Liver (tissue), 9 donors: Measurements from ENCODE around the gene NOTCH1. TPM values are rescaled to one million over a fixed set of nuclear protein-coding genes. Genes with fewer than 3 reads are reported as not detected.

Source experiments
- DNase-seq: peaks from one replicate; pipeline ENCODE4 v3.0.0-alpha.2; 2017; ENCODE audit warnings: low spot score
- H3K27ac ChIP-seq, 2 donors: one replicate each; pipeline ENCODE4 v1.7.0; 2013; ENCODE audit warnings: inconsistent platforms in 2 of 2, low read length in 2 of 2, control low read depth in 1 of 2, low read depth in 1 of 2, mild to moderate bottlenecking in 1 of 2
- H3K27me3 ChIP-seq, 4 donors: one replicate each; pipeline versions ENCODE4 v1.6.1 to v1.7.0; 2013; ENCODE audit warnings: low read length in 3 of 4, inconsistent platforms in 1 of 4, mild to moderate bottlenecking in 1 of 4, moderate library complexity in 1 of 4; ENCODE audit not compliant: control insufficient read depth in 4 of 4, insufficient read depth in 4 of 4
- H3K36me3 ChIP-seq, 4 donors: one replicate each; pipeline versions ENCODE4 v1.6.1 to v1.7.0; 2013; ENCODE audit warnings: low read length in 3 of 4, mild to moderate bottlenecking in 3 of 4, low read depth in 1 of 4, moderate library complexity in 1 of 4; ENCODE audit not compliant: control insufficient read depth in 4 of 4, insufficient read depth in 3 of 4
- H3K4me1 ChIP-seq, 4 donors: one replicate each; pipeline versions ENCODE4 v1.6.1 to v1.7.0; 2013; ENCODE audit warnings: low read length in 3 of 4, mild to moderate bottlenecking in 3 of 4, moderate library complexity in 1 of 4; ENCODE audit not compliant: control insufficient read depth in 4 of 4, insufficient read depth in 4 of 4
- H3K4me3 ChIP-seq, 3 donors: one replicate each; pipeline versions ENCODE4 v1.6.1 to v1.7.0; 2013; ENCODE audit warnings: low read length in 3 of 3, control low read depth in 1 of 3, low read depth in 1 of 3, mild to moderate bottlenecking in 1 of 3
- H3K9ac ChIP-seq, 2 donors: one replicate each; pipeline ENCODE4 v1.7.0; 2013; ENCODE audit warnings: low read length in 2 of 2, mild to moderate bottlenecking in 2 of 2, moderate library complexity in 2 of 2, control low read depth in 1 of 2, low read depth in 1 of 2
- H3K9me3 ChIP-seq, 4 donors: one replicate each; pipeline versions ENCODE4 v1.6.1 to v1.7.0; 2013; ENCODE audit warnings: low read length in 3 of 4; ENCODE audit not compliant: control insufficient read depth in 4 of 4
- EGR1 ChIP-seq, 2 donors: IDR thresholded peaks; 2 replicates each; pipeline ENCODE4 v1.6.1; 2016 to 2018; ENCODE audit warnings: antibody characterized with exemption in 2 of 2, low read depth in 2 of 2
- FOXA1 ChIP-seq: IDR thresholded peaks from 2 replicates; pipeline ENCODE4 v1.6.1; 2016; ENCODE audit warnings: antibody characterized with exemption
- HNF4A ChIP-seq, 2 donors: conservative IDR thresholded peaks; 2 replicates each; pipeline ENCODE4 v1.6.1; 2016; ENCODE audit warnings: antibody characterized with exemption in 2 of 2, mild to moderate bottlenecking in 2 of 2
- HNF4G ChIP-seq: IDR thresholded peaks from 2 replicates; pipeline ENCODE4 v1.6.1; 2016; ENCODE audit warnings: antibody characterized with exemption
- JUND ChIP-seq, 2 donors: IDR thresholded peaks; 2 replicates each; pipeline ENCODE4 v1.6.1; 2016; ENCODE audit warnings: antibody characterized with exemption in 2 of 2
- NR2F2 ChIP-seq: IDR thresholded peaks from 2 replicates; pipeline ENCODE4 v1.6.1; 2016; ENCODE audit warnings: antibody characterized with exemption
- RAD21 ChIP-seq, 2 donors: IDR thresholded peaks; 2 replicates each; pipeline ENCODE4 v1.6.1; 2016; ENCODE audit warnings: antibody characterized with exemption in 2 of 2, mild to moderate bottlenecking in 2 of 2
- RXRA ChIP-seq, 2 donors: IDR thresholded peaks; 2 replicates each; pipeline ENCODE4 v1.6.1; 2017 to 2018; ENCODE audit warnings: antibody characterized with exemption in 2 of 2, mild to moderate bottlenecking in 1 of 2
- WGBS: extraction: QIAGEN DNeasy Blood & Tissue Kit; methylation state at CpG from one replicate; pipeline ENCODE4 v1.1.7; 2013; 5-methylcytosine and 5-hydroxymethylcytosine counted together
- polyA plus RNA-seq, 2 donors: library from polyadenylated mRNA; stranded (reverse) in 1 of 2; unstranded in 1 of 2; fragments of 200-250 nt in 1 of 2; fragments of >200 nt in 1 of 2; fragmentation: Nextera tagmentation in 1 of 2; extraction: Ambion mirVana in 1 of 2; gene quantifications; one replicate each; pipeline versions ENCODE4 v1.2.1 to v1.2.3, GENCODE V29; 2013 to 2015
- total RNA-seq, 2 donors: library from RNA; depleted of rRNA; stranded (reverse); fragments of >200 nt; gene quantifications; one replicate each; pipeline ENCODE4 v1.2.3, GENCODE V29; 2014
- TF ChIP-seq, protein P1 (sequence below): IDR thresholded peaks from 2 replicates; pipeline ENCODE4 v1.6.1; 2016; ENCODE audit warnings: antibody characterized with exemption
- TF ChIP-seq, protein P2 (sequence below): IDR thresholded peaks from 2 replicates; pipeline ENCODE4 v1.6.1; 2016; ENCODE audit warnings: antibody characterized with exemption
- TF ChIP-seq, protein P3 (sequence below): IDR thresholded peaks from 2 replicates; pipeline ENCODE4 v1.6.1; 2016; ENCODE audit warnings: antibody characterized with exemption, mild to moderate bottlenecking
- donor health status: healthy.
- donor health status: healthy.
- donor health status: healthy.
- donor health status: healthy.
- donor health status: healthy.

Gene NOTCH1
- total and polyA plus RNA-seq, 4 donors, result 2.4 to 22.3 (median 8.5) TPM

DNA sequence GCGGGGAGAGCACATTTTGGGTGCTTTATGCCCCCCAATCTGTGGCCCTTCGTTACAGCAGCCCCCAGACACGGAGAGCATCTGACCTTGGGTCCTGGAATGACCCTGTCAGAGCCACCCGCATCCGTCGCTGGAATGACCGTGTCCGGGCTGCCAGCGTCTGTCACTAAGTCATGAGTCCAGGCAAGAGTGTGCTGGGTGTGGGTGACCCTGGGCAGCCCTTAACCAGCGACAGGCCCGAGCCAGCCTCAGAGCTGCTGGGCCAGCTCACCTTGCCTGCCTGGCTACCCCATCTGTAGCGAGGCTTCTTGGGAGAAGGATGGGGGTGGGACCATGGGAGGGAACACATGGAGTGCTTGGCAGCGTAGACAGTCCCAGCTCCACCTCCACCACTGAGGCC lies 46.8 kb upstream of the NOTCH1 start:
- Histone ChIP-seq H3K36me3 (no peaks in the 10 kb centered on the region), H3K27ac (no peak overlapping the region), H3K9me3 (no peaks in the 10 kb centered on the region), H3K4me3 (no peak overlapping the region), H3K9ac (no peak overlapping the region), H3K27me3 (no peaks in the 10 kb centered on the region), H3K4me1 (peaks cover 0 to 10% (median 0%) of the 10 kb centered on the region in 4 donors)
- TF ChIP-seq RXRA (IDR thresholded peaks at IDR 0.05) (no peak), FOXA1 (no peak), JUND (IDR thresholded peaks at IDR 0.05) (no peak), HNF4A (conservative IDR thresholded peaks at IDR 0.05) (no peak), RAD21 (IDR thresholded peaks at IDR 0.05) (no peak), EGR1 (IDR thresholded peaks at IDR 0.05; ENCODE audit: low read depth in 2 of 2) (no peak)
- TF ChIP-seq, protein P1, sequence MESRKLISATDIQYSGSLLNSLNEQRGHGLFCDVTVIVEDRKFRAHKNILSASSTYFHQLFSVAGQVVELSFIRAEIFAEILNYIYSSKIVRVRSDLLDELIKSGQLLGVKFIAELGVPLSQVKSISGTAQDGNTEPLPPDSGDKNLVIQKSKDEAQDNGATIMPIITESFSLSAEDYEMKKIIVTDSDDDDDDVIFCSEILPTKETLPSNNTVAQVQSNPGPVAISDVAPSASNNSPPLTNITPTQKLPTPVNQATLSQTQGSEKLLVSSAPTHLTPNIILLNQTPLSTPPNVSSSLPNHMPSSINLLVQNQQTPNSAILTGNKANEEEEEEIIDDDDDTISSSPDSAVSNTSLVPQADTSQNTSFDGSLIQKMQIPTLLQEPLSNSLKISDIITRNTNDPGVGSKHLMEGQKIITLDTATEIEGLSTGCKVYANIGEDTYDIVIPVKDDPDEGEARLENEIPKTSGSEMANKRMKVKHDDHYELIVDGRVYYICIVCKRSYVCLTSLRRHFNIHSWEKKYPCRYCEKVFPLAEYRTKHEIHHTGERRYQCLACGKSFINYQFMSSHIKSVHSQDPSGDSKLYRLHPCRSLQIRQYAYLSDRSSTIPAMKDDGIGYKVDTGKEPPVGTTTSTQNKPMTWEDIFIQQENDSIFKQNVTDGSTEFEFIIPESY, result no peak
- TF ChIP-seq, protein P2, sequence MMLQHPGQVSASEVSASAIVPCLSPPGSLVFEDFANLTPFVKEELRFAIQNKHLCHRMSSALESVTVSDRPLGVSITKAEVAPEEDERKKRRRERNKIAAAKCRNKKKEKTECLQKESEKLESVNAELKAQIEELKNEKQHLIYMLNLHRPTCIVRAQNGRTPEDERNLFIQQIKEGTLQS, result no peak
- no peak for DNase-seq
- 86% methylated on average over 13 of the region's 13 CpGs for WGBS

DNA sequence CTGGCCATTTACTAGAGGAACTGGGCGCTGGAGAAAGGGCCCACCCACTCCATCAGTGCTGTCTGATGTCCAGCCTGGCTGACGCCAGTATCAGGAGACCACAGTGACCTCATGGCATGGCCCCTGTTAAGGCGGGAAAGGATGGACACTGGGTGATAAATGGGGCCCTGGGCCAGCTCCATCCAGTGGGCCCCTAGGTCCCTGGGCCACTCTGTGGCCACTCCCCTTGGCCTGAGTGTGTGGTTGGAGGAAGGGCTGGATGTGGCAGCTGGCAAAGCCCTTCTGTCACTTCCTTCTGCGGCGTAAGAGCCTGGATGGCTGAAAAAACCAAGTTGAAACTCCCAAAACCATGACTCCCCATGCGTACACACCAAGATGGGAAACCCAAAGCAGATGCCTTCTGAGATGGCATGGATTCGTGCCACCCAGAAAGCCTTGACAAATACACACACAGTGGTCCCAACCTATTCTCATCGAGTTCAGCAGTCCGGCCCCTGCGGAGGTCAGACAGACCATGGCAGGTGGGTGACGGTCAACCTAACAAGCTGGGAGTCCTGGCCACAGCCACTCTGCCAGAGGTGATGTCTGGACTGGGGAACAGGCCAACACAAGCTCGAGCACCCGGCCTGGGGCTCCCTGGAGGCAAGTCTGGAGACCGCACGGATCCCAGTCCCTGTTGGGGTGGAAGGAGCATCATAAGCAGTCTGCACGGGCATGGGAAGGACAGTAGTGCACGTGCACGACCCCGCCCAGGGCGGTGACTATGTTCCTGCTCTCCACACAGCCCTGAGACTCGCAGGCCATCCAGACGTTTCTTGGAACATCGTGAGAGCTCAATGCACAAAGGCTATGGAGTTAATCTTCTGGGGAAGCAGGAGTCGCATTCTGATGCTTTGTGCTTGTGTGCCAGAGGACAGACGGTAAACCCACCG lies 45.2 kb upstream of the NOTCH1 start:
- peaks cover 0 to 21% (median 0%) of the 10 kb centered on the region in 4 donors for H3K4me1 ChIP-seq
- no peaks in the 10 kb centered on the region for H3K9me3 ChIP-seq
- H3K36me3 ChIP-seq, result no peaks in the 10 kb centered on the region
- H3K27ac ChIP-seq, result peak overlapping the region in 1 of 2 donors; percentile 52
- 86% methylated on average over 26 of the region's 26 CpGs for whole genome bisulfite sequencing
- no peak overlapping the region for H3K4me3 ChIP-seq
- TF ChIP-seq HNF4G (no peak), NR2F2 (peak; percentile 24)
- no peaks in the 10 kb centered on the region for H3K27me3 ChIP-seq
- DNase-seq, result no peak
- H3K9ac ChIP-seq, result no peak overlapping the region

DNA sequence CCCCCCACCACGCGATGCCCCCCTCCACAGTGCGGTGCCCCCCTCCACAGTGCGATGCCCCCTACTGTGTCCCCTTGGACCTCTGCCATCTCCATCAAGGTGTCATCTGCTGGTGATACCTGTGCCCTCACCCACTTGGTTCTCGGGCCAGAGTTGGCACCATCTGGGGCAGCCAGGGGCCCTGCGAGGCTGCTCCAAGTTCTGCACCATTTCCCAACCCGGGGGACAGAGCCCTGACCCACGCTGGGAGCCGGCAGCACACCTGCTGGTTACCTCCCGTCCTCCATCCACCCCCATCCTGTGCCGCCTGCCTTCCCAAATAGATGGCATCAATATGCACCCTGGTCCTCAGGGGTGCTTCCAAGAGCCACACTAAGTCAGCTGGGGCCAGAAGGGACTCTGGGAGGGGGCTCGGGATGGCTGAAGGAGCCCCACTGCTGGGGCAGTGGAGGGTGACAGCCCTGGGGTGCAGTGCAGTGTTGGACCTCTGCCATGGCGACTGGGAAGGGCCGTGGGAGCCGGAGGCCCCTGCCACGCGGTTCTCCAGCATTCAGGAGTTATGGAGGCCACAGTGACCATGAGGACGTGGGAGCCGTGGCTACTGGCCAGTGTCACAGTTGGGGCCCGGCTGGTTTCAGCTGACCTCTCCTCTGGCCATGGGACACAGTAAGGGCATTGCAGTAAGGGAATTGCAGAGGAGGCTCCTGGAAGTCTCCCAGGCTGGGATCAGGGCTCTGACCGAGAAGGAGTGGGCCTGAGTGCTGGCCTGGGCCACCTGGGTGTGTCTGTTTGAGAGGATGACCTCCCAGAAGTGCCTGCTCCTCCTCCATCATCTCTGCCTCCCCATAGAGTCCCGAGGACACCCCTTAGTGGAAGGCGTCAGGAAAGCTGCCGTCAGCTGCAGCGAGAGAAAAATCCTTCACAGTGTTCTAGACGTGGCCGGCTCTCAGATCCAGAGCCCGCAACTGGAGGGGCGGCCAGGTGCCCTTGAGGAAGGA lies 44.2 kb upstream of the NOTCH1 start:
- H3K36me3 ChIP-seq, result no peaks in the 10 kb centered on the region
- H3K27ac ChIP-seq, result peak overlapping the region; percentile 11 to 52
- no peaks in the 10 kb centered on the region for H3K27me3 ChIP-seq
- TF ChIP-seq NR2F2 (no peak), RXRA (IDR thresholded peaks at IDR 0.05) (peak in 1 of 2 donors; percentile 16)
- TF ChIP-seq, protein P1, result no peak
- TF ChIP-seq, protein P3, sequence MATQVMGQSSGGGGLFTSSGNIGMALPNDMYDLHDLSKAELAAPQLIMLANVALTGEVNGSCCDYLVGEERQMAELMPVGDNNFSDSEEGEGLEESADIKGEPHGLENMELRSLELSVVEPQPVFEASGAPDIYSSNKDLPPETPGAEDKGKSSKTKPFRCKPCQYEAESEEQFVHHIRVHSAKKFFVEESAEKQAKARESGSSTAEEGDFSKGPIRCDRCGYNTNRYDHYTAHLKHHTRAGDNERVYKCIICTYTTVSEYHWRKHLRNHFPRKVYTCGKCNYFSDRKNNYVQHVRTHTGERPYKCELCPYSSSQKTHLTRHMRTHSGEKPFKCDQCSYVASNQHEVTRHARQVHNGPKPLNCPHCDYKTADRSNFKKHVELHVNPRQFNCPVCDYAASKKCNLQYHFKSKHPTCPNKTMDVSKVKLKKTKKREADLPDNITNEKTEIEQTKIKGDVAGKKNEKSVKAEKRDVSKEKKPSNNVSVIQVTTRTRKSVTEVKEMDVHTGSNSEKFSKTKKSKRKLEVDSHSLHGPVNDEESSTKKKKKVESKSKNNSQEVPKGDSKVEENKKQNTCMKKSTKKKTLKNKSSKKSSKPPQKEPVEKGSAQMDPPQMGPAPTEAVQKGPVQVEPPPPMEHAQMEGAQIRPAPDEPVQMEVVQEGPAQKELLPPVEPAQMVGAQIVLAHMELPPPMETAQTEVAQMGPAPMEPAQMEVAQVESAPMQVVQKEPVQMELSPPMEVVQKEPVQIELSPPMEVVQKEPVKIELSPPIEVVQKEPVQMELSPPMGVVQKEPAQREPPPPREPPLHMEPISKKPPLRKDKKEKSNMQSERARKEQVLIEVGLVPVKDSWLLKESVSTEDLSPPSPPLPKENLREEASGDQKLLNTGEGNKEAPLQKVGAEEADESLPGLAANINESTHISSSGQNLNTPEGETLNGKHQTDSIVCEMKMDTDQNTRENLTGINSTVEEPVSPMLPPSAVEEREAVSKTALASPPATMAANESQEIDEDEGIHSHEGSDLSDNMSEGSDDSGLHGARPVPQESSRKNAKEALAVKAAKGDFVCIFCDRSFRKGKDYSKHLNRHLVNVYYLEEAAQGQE, result no peak
- H3K9ac ChIP-seq, result no peak overlapping the region
- no peaks in the 10 kb centered on the region for H3K9me3 ChIP-seq
- no peak overlapping the region for H3K4me3 ChIP-seq
- H3K4me1 ChIP-seq, result peaks cover 0 to 23% (median under 1%) of the 10 kb centered on the region in 4 donors
- WGBS, result 82% methylated on average over 29 of the region's 29 CpGs
- no peak for DNase-seq
